Endothelial cell of umbilical vein (primary cell): Measurements from ENCODE around the gene SEBOX.

Source experiments
- CTCF ChIP-seq, 2 donors: IDR thresholded peaks; 1 replicate in 1 of 2; 2 replicates in 1 of 2; pipeline ENCODE4 v1.5.1; 2011; ENCODE audit warnings: low read length in 2 of 2, mild to moderate bottlenecking in 2 of 2, moderate library complexity in 2 of 2, control low read depth in 1 of 2, inconsistent platforms in 1 of 2, low read depth in 1 of 2; ENCODE audit not compliant: insufficient read depth in 1 of 2; ENCODE audit errors: extremely low read depth in 1 of 2
- MAX ChIP-seq: IDR thresholded peaks from 2 replicates; pipeline ENCODE4 v1.6.1; 2011; ENCODE audit not compliant: insufficient read depth, insufficient read length
- POLR2AphosphoS5 ChIP-seq: IDR thresholded peaks from 2 replicates; pipeline ENCODE4 v1.6.1; 2012; ENCODE audit warnings: low read depth, mild to moderate bottlenecking, control low read depth, low read length, moderate library complexity; ENCODE audit not compliant: insufficient read depth

- TF ChIP-seq MAX = no peak
- TF ChIP-seq CTCF (IDR thresholded peaks at IDR 0.05; ENCODE audit: extremely low read depth in 1 of 2, insufficient read depth in 1 of 2, low read depth in 1 of 2, low read length in 2 of 2) = no peak
- TF ChIP-seq POLR2AphosphoS5 = no peak
Measured at GRCh38 chr17:28379814-28380801, 15.1 kb upstream of the SEBOX start.
